GM12892 (cell line): ENCODE measurements around the gene COA6.

Experiments used
- POLR2A ChIP-seq: IDR thresholded peaks from 2 replicates; pipeline ENCODE4 v1.6.1; 2011; ENCODE audit warnings: low read depth, low read length, control low read depth
- POLR2AphosphoS5 ChIP-seq: IDR thresholded peaks from 2 replicates; pipeline ENCODE4 v1.6.1; 2011; ENCODE audit warnings: low read depth, low read length, control low read depth
- TAF1 ChIP-seq: IDR thresholded peaks from 2 replicates; pipeline ENCODE4 v1.6.1; 2011; ENCODE audit warnings: low read depth, mild to moderate bottlenecking, control low read depth, low read length, borderline replicate concordance

DNA sequence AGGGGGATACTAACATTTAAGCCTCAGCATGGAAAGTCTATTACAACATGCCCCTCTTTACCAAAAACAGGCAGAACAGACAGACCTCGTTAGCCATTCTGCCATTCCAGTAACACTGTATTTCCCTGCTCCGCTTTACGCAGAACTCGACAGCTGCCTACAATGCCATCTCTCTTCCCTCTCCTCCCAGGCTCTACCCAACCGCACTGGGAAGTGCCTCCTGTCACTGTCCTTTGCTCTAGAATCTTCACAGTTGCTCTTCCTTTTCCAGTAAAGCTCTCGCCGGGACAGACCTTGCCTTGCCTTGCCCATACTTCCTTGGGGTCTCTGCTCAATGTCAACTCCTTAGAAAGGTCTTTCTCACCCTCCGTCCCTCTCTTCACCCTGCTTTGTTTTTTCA is 22.8 kb downstream of the COA6 start:
- no peak for TF ChIP-seq POLR2A
- no peak for TF ChIP-seq TAF1
- no peak for TF ChIP-seq POLR2AphosphoS5
